22Rv1 (cell line): ENCODE measurements around the gene KLHL30.

ENCODE experiments used
- CTCF ChIP-seq: fragments of 450-650 bp; IDR thresholded peaks from 2 replicates; pipeline ENCODE4 v1.5.1; 2017; ENCODE audit warnings: mild to moderate bottlenecking
- ZFX ChIP-seq: fragments of 450-650 bp; IDR thresholded peaks from 2 replicates; pipeline ENCODE4 v1.6.1; 2017; ENCODE audit warnings: antibody characterized with exemption, borderline replicate concordance

DNA sequence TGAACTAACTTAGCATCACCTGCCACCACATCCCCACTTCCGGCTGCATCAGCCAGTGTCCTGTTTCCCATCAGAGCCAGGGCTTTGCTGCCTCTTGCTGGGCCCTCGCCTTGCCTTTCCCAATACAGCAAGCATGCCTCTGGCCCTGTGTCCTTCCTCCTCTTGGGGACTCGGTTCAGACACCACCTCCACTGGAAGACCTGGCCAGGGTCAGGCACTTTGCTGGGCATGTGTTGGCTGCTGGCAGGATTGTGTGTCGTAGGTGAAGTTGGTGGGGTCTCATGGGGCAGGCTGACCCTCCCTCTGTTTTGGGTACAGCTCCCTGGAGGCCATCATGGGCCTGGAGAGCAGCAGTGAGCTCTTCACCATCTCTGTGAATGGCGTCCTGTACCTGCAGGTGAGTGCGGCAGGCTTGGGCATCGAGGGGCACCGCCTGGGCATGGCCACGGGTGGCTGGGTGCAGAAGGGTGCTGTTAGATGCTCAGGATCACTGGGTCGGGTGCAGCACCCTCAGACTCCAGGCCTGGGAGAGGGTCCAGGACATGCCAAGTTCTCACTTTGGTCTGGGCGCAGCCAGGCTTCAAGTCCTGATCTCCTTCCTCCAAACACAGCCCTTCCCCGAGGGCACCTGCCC is 26.9 kb downstream of the KLHL30 start:
- TF ChIP-seq CTCF (no peak), ZFX (no peak)
